Loucy (cell line): Measurements from ENCODE around the gene FARP1.

Experiments
- H2AFZ ChIP-seq: fragments of 200-600 bp; sonication (generic); 2 replicates; pipeline ENCODE4 v1.6.0; 2016; ENCODE audit warnings: antibody characterized with exemption, mild to moderate bottlenecking, low read length, moderate library complexity
- H3F3A ChIP-seq: fragments of 200-600 bp; 2 replicates; pipeline ENCODE4 v1.6.0; 2016; ENCODE audit warnings: antibody characterized with exemption, low read depth, mild to moderate bottlenecking
- H3K27me3 ChIP-seq: fragments of 200-600 bp; sonication (generic); 2 replicates; pipeline ENCODE4 v1.6.1; 2014; ENCODE audit warnings: low read length, mild to moderate bottlenecking; ENCODE audit not compliant: insufficient read depth, poor library complexity, severe bottlenecking
- H3K36me3 ChIP-seq: fragments of 200-600 bp; sonication (generic); 2 replicates; pipeline ENCODE4 v1.6.1; 2016; ENCODE audit warnings: low read length; ENCODE audit not compliant: insufficient read depth
- H3K4me1 ChIP-seq: fragments of 200-600 bp; sonication (generic); 2 replicates; pipeline ENCODE4 v1.5.1; 2014; ENCODE audit warnings: low read length, mild to moderate bottlenecking; ENCODE audit not compliant: insufficient read depth, poor library complexity, severe bottlenecking
- H3K4me2 ChIP-seq: fragments of 200-600 bp; sonication (generic); 2 replicates; pipeline ENCODE4 v1.6.0; 2014; ENCODE audit warnings: antibody characterized with exemption, low read length, low read depth, mild to moderate bottlenecking; ENCODE audit not compliant: poor library complexity, severe bottlenecking
- H3K4me3 ChIP-seq: fragments of 200-600 bp; sonication (generic); 2 replicates; pipeline ENCODE4 v1.5.1; 2014; ENCODE audit warnings: low read length, mild to moderate bottlenecking, mixed read lengths; ENCODE audit not compliant: poor library complexity, severe bottlenecking
- H3K79me2 ChIP-seq: fragments of 200-600 bp; sonication (generic); 2 replicates; pipeline ENCODE4 v1.6.1; 2014; ENCODE audit warnings: low read length; ENCODE audit not compliant: insufficient read depth
- H3K9ac ChIP-seq: fragments of 200-600 bp; sonication (generic); 2 replicates; pipeline ENCODE4 v1.6.0; 2014; ENCODE audit warnings: mild to moderate bottlenecking, low read depth, low read length, moderate library complexity; ENCODE audit not compliant: poor library complexity, severe bottlenecking
- H3K9me2 ChIP-seq: fragments of 200-600 bp; sonication (generic); replicated peaks from 2 replicates; pipeline ENCODE4 v1.6.1; 2016; ENCODE audit warnings: low read depth, low read length, mixed read lengths
- H3K9me3 ChIP-seq: fragments of 200-600 bp; sonication (generic); 2 replicates; pipeline ENCODE4 v1.6.1; 2014; ENCODE audit warnings: mild to moderate bottlenecking, antibody characterized with exemption, low read length, low read depth; ENCODE audit not compliant: insufficient read depth
- H4K20me1 ChIP-seq: fragments of 200-600 bp; sonication (generic); 2 replicates; pipeline ENCODE4 v1.6.0; 2014; ENCODE audit warnings: antibody characterized with exemption, low read length, mild to moderate bottlenecking; ENCODE audit not compliant: insufficient read depth, poor library complexity, severe bottlenecking
- CTCF ChIP-seq: fragments of 200-600 bp; sonication (generic); conservative IDR thresholded peaks from 2 replicates; pipeline ENCODE4 v1.5.1; 2014; ENCODE audit warnings: mild to moderate bottlenecking, antibody characterized with exemption, low read length
- EZH2phosphoT487 ChIP-seq: fragments of 200-600 bp; IDR thresholded peaks from 2 replicates; pipeline ENCODE4 v1.6.1; 2018; ENCODE audit warnings: antibody characterized with exemption, mild to moderate bottlenecking, moderate library complexity, borderline replicate concordance

The FARP1 gene

GRCh38 chr13:98208606-98209005 lies 65.7 kb downstream of the FARP1 start:
- Histone ChIP-seq H3K9ac (no peak overlapping the region), H3K9me3 (peaks cover 2% of the 10 kb centered on the region; the same call in 1 of the 2 replicates), H3K4me2 (no peak overlapping the region), H4K20me1 (no peaks in the 10 kb centered on the region), H2AFZ (no peak overlapping the region), H3K4me3 (no peak overlapping the region), H3K79me2 (no peaks in the 10 kb centered on the region), H3F3A (no peaks in the 10 kb centered on the region), H3K4me1 (no peaks in the 10 kb centered on the region), H3K36me3 (no peaks in the 10 kb centered on the region), H3K9me2 (no peaks in the 10 kb centered on the region), H3K27me3 (no peaks in the 10 kb centered on the region)
- no peak for TF ChIP-seq EZH2phosphoT487
- TF ChIP-seq CTCF = no peak

- Histone ChIP-seq H3K4me1 (no peaks in the 10 kb centered on the region), H4K20me1 (no peaks in the 10 kb centered on the region), H3K27me3 (no peaks in the 10 kb centered on the region), H3F3A (no peaks in the 10 kb centered on the region), H3K4me2 (no peak overlapping the region), H2AFZ (no peak overlapping the region), H3K36me3 (no peaks in the 10 kb centered on the region), H3K9me3 (0 out of 2 replicates have a peak, but pooled peaks cover 2% of the 10 kb centered on the region), H3K79me2 (no peaks in the 10 kb centered on the region), H3K9ac (no peak overlapping the region), H3K4me3 (no peak overlapping the region), H3K9me2 (no peaks in the 10 kb centered on the region)
- TF ChIP-seq EZH2phosphoT487 (no peak), CTCF (no peak)
Observed at GRCh38 chr13:98212763-98213162, 69.9 kb downstream of the FARP1 start.

GRCh38 chr13:98213354-98213753 lies 70.5 kb downstream of the FARP1 start:
- Histone ChIP-seq H3K4me1 (no peaks in the 10 kb centered on the region), H3K9ac (no peak overlapping the region)

More at GRCh38 chr13:98213354-98213753, 70.5 kb downstream of the FARP1 start:
- Histone ChIP-seq H3F3A (no peaks in the 10 kb centered on the region), H2AFZ (no peak overlapping the region), H3K4me3 (no peak overlapping the region), H4K20me1 (no peaks in the 10 kb centered on the region), H3K9me3 (0 out of 2 replicates have a peak, but pooled peaks cover 2% of the 10 kb centered on the region), H3K9me2 (no peaks in the 10 kb centered on the region), H3K36me3 (no peaks in the 10 kb centered on the region), H3K4me2 (no peak overlapping the region), H3K27me3 (no peaks in the 10 kb centered on the region), H3K79me2 (no peaks in the 10 kb centered on the region)
- TF ChIP-seq EZH2phosphoT487 = no peak
- TF ChIP-seq CTCF = no peak
